NB4 (cell line): Measurements from ENCODE around the gene PRR23E.

ENCODE experiments used
- CTCF ChIP-seq: IDR thresholded peaks from one replicate; pipeline ENCODE4 v1.5.1; 2012; ENCODE audit warnings: low read depth, low read length
- MAX ChIP-seq: IDR thresholded peaks from 2 replicates; pipeline ENCODE4 v1.6.1; 2011; ENCODE audit warnings: low read depth, low read length
- POLR2A ChIP-seq: IDR thresholded peaks from 2 replicates; pipeline ENCODE4 v1.6.1; 2011; ENCODE audit warnings: mild to moderate bottlenecking; ENCODE audit not compliant: insufficient read length; ENCODE audit errors: extremely low read depth

- TF ChIP-seq CTCF, result no peak
- TF ChIP-seq POLR2A, result no peak
- no peak for TF ChIP-seq MAX
These were observed 27.6 kb downstream of the PRR23E start for GRCh38 chr3:127220497-127220896.
